Activated CD8-positive, alpha-beta T cell treated with anti-CD3 and anti-CD28 coated beads for 36 hours (primary cell): ENCODE results near the gene PCDHGB4. TPM values are rescaled to one million over a fixed set of nuclear protein-coding genes. Genes with fewer than 3 reads are reported as not detected.
"Not testable (repeated sequence)": the region's sequence is repeated elsewhere in the genome, so short reads cannot be mapped to it uniquely, and the experiment has no call there.

Source experiments
- ATAC-seq: fragments of 200-7000 bp; cut with Tn5 transposase; one replicate; pipeline ENCODE4 v1.10.0; 2021; ENCODE audit warnings: mild to moderate bottlenecking, moderate library complexity
- CTCF ChIA-PET: fragments of 350-600 bp; sonication (Branson Sonifier 250); formaldehyde crosslinking; loops from one replicate; lab custom pipeline; 2021; ENCODE audit warnings: antibody characterized with exemption; lab: Charles Lee
- POLR2A ChIA-PET: fragments of 350-600 bp; sonication (Branson Sonifier 250); formaldehyde crosslinking; loops from one replicate; lab custom pipeline; 2021; ENCODE audit warnings: antibody characterized with exemption; lab: Charles Lee
- DNase-seq: peaks from one replicate; pipeline ENCODE4 v3.0.0-alpha.2; 2020
- H3K27ac Mint-ChIP-seq: one replicate; pipeline ENCODE4 v1.8.0; 2021; ENCODE audit warnings: mild to moderate bottlenecking, mixed read lengths
- H3K27me3 Mint-ChIP-seq: one replicate; pipeline ENCODE4 v1.8.0; 2021; ENCODE audit warnings: mixed read lengths
- H3K36me3 Mint-ChIP-seq: one replicate; pipeline ENCODE4 v1.8.0; 2021; ENCODE audit warnings: low read depth, mixed read lengths
- H3K4me1 Mint-ChIP-seq: one replicate; pipeline ENCODE4 v1.8.0; 2021; ENCODE audit warnings: low read depth, mixed read lengths
- H3K4me3 Mint-ChIP-seq: one replicate; pipeline ENCODE4 v1.8.0; 2021; ENCODE audit warnings: mild to moderate bottlenecking, moderate library complexity, mixed read lengths
- H3K9me3 Mint-ChIP-seq: one replicate; pipeline ENCODE4 v1.8.0; 2021; ENCODE audit warnings: mixed read lengths
- intact Hi-C: fragments of 100-400 bp; cut with micrococcal nuclease; formaldehyde crosslinking; loops from one replicate; pipeline ENCODE4 v1.10.0; 2022
- total RNA-seq, 2 experiments: library from RNA; stranded (reverse); gene quantifications; one replicate each; pipeline ENCODE4 v1.2.3, GENCODE V29; 2021
- TF ChIP-seq, protein P1 (sequence below): fragments of 200-600 bp; IDR thresholded peaks from one replicate; pipeline ENCODE4 v1.8.0; 2022; ENCODE audit warnings: antibody characterized with exemption, mild to moderate bottlenecking

PCDHGB4 gene
- total RNA-seq, 2 experiments from 2014 or later, result not detected

DNA sequence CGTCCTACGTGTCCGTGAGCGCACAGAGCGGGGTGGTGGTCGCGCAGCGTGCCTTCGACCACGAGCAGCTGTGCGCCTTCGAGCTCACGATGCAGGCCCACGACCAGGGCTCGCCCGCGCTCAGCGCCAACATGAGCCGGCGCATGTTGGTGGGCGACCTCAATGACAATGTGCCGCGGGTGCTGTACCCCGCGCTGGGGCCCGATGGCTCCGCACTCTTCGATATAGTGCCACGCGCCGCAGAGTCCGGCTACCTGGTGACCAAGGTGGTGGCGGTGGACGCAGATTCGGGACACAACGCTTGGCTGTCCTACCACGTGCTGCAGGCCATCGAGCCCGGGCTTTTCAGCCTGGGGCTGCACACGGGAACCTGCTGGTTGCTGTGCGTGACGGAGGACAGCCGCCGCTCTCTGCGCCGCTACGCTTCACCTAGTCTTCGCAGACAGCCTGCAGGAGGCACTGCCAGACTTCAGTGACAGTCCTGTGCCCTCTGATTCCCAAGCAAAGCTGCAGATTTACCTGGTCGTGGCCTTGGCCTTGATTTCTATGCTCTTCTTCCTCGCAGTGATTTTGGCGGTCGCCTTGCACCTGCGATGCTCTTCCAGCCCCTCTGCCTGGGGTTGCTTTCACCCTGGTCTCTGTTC is 40.4 kb downstream of the PCDHGB4 start:
- no peak overlapping the region for H3K4me3 Mint-ChIP-seq
- intact Hi-C loops, result no loop called here
- TF ChIP-seq, protein P1, sequence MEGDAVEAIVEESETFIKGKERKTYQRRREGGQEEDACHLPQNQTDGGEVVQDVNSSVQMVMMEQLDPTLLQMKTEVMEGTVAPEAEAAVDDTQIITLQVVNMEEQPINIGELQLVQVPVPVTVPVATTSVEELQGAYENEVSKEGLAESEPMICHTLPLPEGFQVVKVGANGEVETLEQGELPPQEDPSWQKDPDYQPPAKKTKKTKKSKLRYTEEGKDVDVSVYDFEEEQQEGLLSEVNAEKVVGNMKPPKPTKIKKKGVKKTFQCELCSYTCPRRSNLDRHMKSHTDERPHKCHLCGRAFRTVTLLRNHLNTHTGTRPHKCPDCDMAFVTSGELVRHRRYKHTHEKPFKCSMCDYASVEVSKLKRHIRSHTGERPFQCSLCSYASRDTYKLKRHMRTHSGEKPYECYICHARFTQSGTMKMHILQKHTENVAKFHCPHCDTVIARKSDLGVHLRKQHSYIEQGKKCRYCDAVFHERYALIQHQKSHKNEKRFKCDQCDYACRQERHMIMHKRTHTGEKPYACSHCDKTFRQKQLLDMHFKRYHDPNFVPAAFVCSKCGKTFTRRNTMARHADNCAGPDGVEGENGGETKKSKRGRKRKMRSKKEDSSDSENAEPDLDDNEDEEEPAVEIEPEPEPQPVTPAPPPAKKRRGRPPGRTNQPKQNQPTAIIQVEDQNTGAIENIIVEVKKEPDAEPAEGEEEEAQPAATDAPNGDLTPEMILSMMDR, result no peak
- POLR2A ChIA-PET, result no interaction called here
- peaks cover 21% of the 10 kb centered on the region for H3K9me3 Mint-ChIP-seq
- H3K27me3 Mint-ChIP-seq, result peaks cover 67% of the 10 kb centered on the region
- H3K4me1 Mint-ChIP-seq, result peaks cover 5% of the 10 kb centered on the region
- CTCF ChIA-PET, result interaction anchor here (1.0 to 1.4 kb wide), 3 partner anchors 9 to 53 kb away, joined by 3 to 4 read pairs (median 3); partner anchors contain the start of gene PCDHGB7
- H3K27ac Mint-ChIP-seq, result no peak overlapping the region
- DNase-seq (no peak), ATAC-seq (no peak)
- peaks cover 23% of the 10 kb centered on the region for H3K36me3 Mint-ChIP-seq

- CTCF ChIA-PET, result interaction anchor here (0.7 to 4.3 kb wide), 40 partner anchors 10 to 253 kb away, joined by 3 to 40 read pairs (median 5); partner anchors contain the start of genes PCDHGA10, PCDHGA11, PCDHGA5 and PCDHGA8
- peaks cover 22% of the 10 kb centered on the region for H3K9me3 Mint-ChIP-seq
- peaks cover 58% of the 10 kb centered on the region for H3K27me3 Mint-ChIP-seq
- H3K36me3 Mint-ChIP-seq, result peaks cover 21% of the 10 kb centered on the region
- no peak within 1 kb of the TSS for H3K27ac Mint-ChIP-seq
- peak within 1 kb of the TSS; percentile 35 for H3K4me3 Mint-ChIP-seq
- intact Hi-C loops, result no loop called here
- peak; percentile 83 for ATAC-seq
- H3K4me1 Mint-ChIP-seq, result peaks cover 5% of the 10 kb centered on the region
- POLR2A ChIA-PET, result no interaction called here
- DNase-seq, result peak; percentile 63
- TF ChIP-seq, protein P1, result peak; percentile 36
Observed at GRCh38 chr5:141430332-141431113, 43.0 kb downstream of the PCDHGB4 start, which contains the start of gene PCDHGA12. Gene PCDHGA12 (plus strand): TSS chr5:141430507. CDS start chr5:141430760, 253 bp downstream.

- DNase-seq (peak; percentile 22), ATAC-seq (no peak)
- intact Hi-C loops, result no loop called here
- POLR2A ChIA-PET, result no interaction called here
- Mint-ChIP-seq H3K36me3 (peaks cover 21% of the 10 kb centered on the region), H3K27ac (no peak overlapping the region), H3K4me3 (peak overlapping the region; percentile 35), H3K4me1 (peaks cover 5% of the 10 kb centered on the region), H3K27me3 (peaks cover 51% of the 10 kb centered on the region), H3K9me3 (peaks cover 22% of the 10 kb centered on the region)
- CTCF ChIA-PET, result interaction anchor here (1.4 to 4.3 kb wide), 18 partner anchors 11 to 135 kb away, joined by 3 to 40 read pairs (median 11); partner anchors contain the start of genes PCDHGA10, PCDHGA11, PCDHGA9 and PCDHGB3
- TF ChIP-seq, protein P1, result no peak
Observed at GRCh38 chr5:141431286-141431685, 43.8 kb downstream of the PCDHGB4 start.

DNA sequence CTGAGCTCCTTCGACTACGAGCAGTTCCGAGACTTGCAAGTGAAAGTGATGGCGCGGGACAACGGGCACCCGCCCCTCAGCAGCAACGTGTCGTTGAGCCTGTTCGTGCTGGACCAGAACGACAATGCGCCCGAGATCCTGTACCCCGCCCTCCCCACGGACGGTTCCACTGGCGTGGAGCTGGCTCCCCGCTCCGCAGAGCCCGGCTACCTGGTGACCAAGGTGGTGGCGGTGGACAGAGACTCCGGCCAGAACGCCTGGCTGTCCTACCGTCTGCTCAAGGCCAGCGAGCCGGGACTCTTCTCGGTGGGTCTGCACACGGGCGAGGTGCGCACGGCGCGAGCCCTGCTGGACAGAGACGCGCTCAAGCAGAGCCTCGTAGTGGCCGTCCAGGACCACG is 44.8 kb downstream of the PCDHGB4 start:
- Mint-ChIP-seq H3K36me3 (peaks cover 21% of the 10 kb centered on the region), H3K27me3 (peaks cover 41% of the 10 kb centered on the region), H3K9me3 (peaks cover 22% of the 10 kb centered on the region)
- DNase-seq, ATAC-seq, H3K4me1 Mint-ChIP-seq, H3K27ac Mint-ChIP-seq, intact Hi-C loops, H3K4me3 Mint-ChIP-seq: not testable (repeated sequence)
- ChIA-PET CTCF (interaction anchor here (1.7 to 4.3 kb wide), 7 partner anchors 12 to 132 kb away, joined by 6 to 40 read pairs (median 24); partner anchors contain the start of genes PCDHGA11, PCDHGB7 and PCDHGC4), POLR2A (interaction anchor here (0.6 kb wide), 1 partner anchor 593 kb away, joined by 3 read pairs; no protein-coding TSS in a partner anchor)

GRCh38 chr5:141432726-141433125 is 45.2 kb downstream of the PCDHGB4 start:
- H3K27me3 Mint-ChIP-seq, result peaks cover 39% of the 10 kb centered on the region
- CTCF ChIA-PET, result interaction anchor here (1.7 to 4.3 kb wide), 2 partner anchors 12 to 91 kb away, joined by 6 to 40 read pairs; partner anchors contain the start of gene PCDHGA11

More at GRCh38 chr5:141432726-141433125, 45.2 kb downstream of the PCDHGB4 start:
- intact Hi-C loops, H3K4me1 Mint-ChIP-seq, H3K4me3 Mint-ChIP-seq, DNase-seq, H3K27ac Mint-ChIP-seq, ATAC-seq: not testable (repeated sequence)
- POLR2A ChIA-PET, result interaction anchor here (0.6 kb wide), 1 partner anchor 593 kb away, joined by 3 read pairs; no protein-coding TSS in a partner anchor
- H3K9me3 Mint-ChIP-seq, result peaks cover 22% of the 10 kb centered on the region
- H3K36me3 Mint-ChIP-seq, result peaks cover 21% of the 10 kb centered on the region
